HEK293 (cell line): ENCODE results near the gene CRK.
A peak's percentile ranks its signal among the peaks of the same experiment; 100 is the strongest.

Source experiments
- CTCF ChIA-PET: fragments of 350-600 bp; formaldehyde crosslinking; extraction: SDS; loops from one replicate; lab custom pipeline; 2021; ENCODE audit warnings: antibody characterized with exemption; lab: Yijun Ruan, JAX
- POLR2A ChIA-PET: fragments of 300-600 bp; formaldehyde crosslinking; extraction: SDS; loops from one replicate; lab custom pipeline; 2020; ENCODE audit warnings: antibody characterized with exemption, inconsistent platforms; lab: Yijun Ruan, JAX
- H3K27ac ChIP-seq: fragments of 200-500 bp; sonication (Bioruptor generic); 2 replicates; pipeline ENCODE4 v1.5.1; 2014; ENCODE audit warnings: low read depth, low read length, control low read depth, inconsistent platforms; ENCODE audit errors: extremely low read depth
- H3K36me3 ChIP-seq, 2 experiments: fragments of 200-500 bp in 1 of 2; sonication (Bioruptor generic) in 1 of 2; 1 replicate in 1 of 2; 2 replicates in 1 of 2; pipeline ENCODE4 v1.5.1; 2014 to 2017; ENCODE audit warnings: inconsistent platforms in 2 of 2, low read length in 2 of 2; ENCODE audit not compliant: control insufficient read depth in 2 of 2, insufficient read depth in 1 of 2
- H3K4me1 ChIP-seq: fragments of 200-500 bp; sonication (Bioruptor generic); 2 replicates; pipeline ENCODE4 v1.5.1; 2014; ENCODE audit warnings: mild to moderate bottlenecking, low read length, inconsistent platforms; ENCODE audit not compliant: control insufficient read depth, insufficient read depth
- H3K4me3 ChIP-seq: 2 replicates; pipeline ENCODE4 v1.5.1; 2011; ENCODE audit warnings: low read depth, mild to moderate bottlenecking, control low read depth, low read length, moderate library complexity
- H3K9me3 ChIP-seq: fragments of 200-500 bp; sonication (Bioruptor generic); 2 replicates; pipeline ENCODE4 v1.5.1; 2014; ENCODE audit warnings: low read depth, low read length, inconsistent platforms; ENCODE audit not compliant: control insufficient read depth, insufficient read depth
- EGR2 ChIP-seq: fragments of 450-650 bp; formaldehyde crosslinking; IDR thresholded peaks from 2 replicates; pipeline ENCODE4 v1.5.1; 2016; ENCODE audit warnings: low read depth, missing biosample characterization, missing genetic modification characterization
- FEZF1 ChIP-seq: fragments of 450-650 bp; formaldehyde crosslinking; IDR thresholded peaks from 2 replicates; pipeline ENCODE4 v1.5.1; 2016; ENCODE audit warnings: missing biosample characterization, missing genetic modification characterization
- IKZF3 ChIP-seq: fragments of 450-650 bp; IDR thresholded peaks from 2 replicates; pipeline ENCODE4 v1.5.0; 2018; ENCODE audit warnings: missing biosample characterization, mild to moderate bottlenecking, missing genetic modification characterization, moderate library complexity
- KLF1 ChIP-seq: fragments of 450-650 bp; formaldehyde crosslinking; IDR thresholded peaks from 2 replicates; pipeline ENCODE4 v1.5.1; 2016; ENCODE audit warnings: missing biosample characterization, missing genetic modification characterization
- KLF8 ChIP-seq: fragments of 450-650 bp; formaldehyde crosslinking; IDR thresholded peaks from 2 replicates; pipeline ENCODE4 v1.5.1; 2016; ENCODE audit warnings: missing biosample characterization, missing genetic modification characterization
- KLF9 ChIP-seq: fragments of 450-650 bp; formaldehyde crosslinking; IDR thresholded peaks from 2 replicates; pipeline ENCODE4 v1.5.1; 2016; ENCODE audit warnings: missing biosample characterization, missing genetic modification characterization, low read depth
- OSR2 ChIP-seq: fragments of 450-650 bp; formaldehyde crosslinking; IDR thresholded peaks from 2 replicates; pipeline ENCODE4 v1.5.1; 2016; ENCODE audit warnings: missing biosample characterization, missing genetic modification characterization
- SP3 ChIP-seq: fragments of 450-650 bp; formaldehyde crosslinking; IDR thresholded peaks from 2 replicates; pipeline ENCODE4 v1.5.1; 2016; ENCODE audit warnings: missing biosample characterization, missing genetic modification characterization
- ZFHX2 ChIP-seq: fragments of 450-650 bp; formaldehyde crosslinking; conservative IDR thresholded peaks from 2 replicates; pipeline ENCODE4 v1.5.1; 2016; ENCODE audit warnings: missing biosample characterization, missing genetic modification characterization
- ZNF157 ChIP-seq: fragments of 450-650 bp; formaldehyde crosslinking; IDR thresholded peaks from 2 replicates; pipeline ENCODE4 v1.5.1; 2016; ENCODE audit warnings: missing biosample characterization, missing genetic modification characterization
- ZNF394 ChIP-seq: fragments of 450-650 bp; formaldehyde crosslinking; IDR thresholded peaks from 2 replicates; pipeline ENCODE4 v1.5.1; 2016; ENCODE audit warnings: missing biosample characterization, missing genetic modification characterization, mild to moderate bottlenecking, moderate library complexity, borderline replicate concordance
- ZNF561 ChIP-seq: fragments of 450-650 bp; IDR thresholded peaks from 2 replicates; pipeline ENCODE4 v1.5.1; 2018; ENCODE audit warnings: missing biosample characterization, missing genetic modification characterization, borderline replicate concordance
- ZNF596 ChIP-seq: fragments of 450-650 bp; IDR thresholded peaks from 2 replicates; pipeline ENCODE4 v1.5.0; 2018; ENCODE audit warnings: missing biosample characterization, mild to moderate bottlenecking, missing genetic modification characterization, moderate library complexity
- ZNF621 ChIP-seq: fragments of 450-650 bp; formaldehyde crosslinking; IDR thresholded peaks from 2 replicates; pipeline ENCODE4 v1.5.1; 2017; ENCODE audit warnings: missing biosample characterization, missing genetic modification characterization
- ZXDB ChIP-seq: fragments of 450-650 bp; formaldehyde crosslinking; IDR thresholded peaks from 2 replicates; pipeline ENCODE4 v1.5.1; 2016; ENCODE audit warnings: missing biosample characterization, missing genetic modification characterization
- TF ChIP-seq, protein P1 (sequence below): fragments of 450-650 bp; formaldehyde crosslinking; IDR thresholded peaks from 2 replicates; pipeline ENCODE4 v1.5.1; 2016; ENCODE audit warnings: missing biosample characterization, missing genetic modification characterization
- TF ChIP-seq, protein P2 (sequence below): fragments of 450-650 bp; formaldehyde crosslinking; IDR thresholded peaks from 2 replicates; pipeline ENCODE4 v1.5.1; 2017; ENCODE audit warnings: missing biosample characterization, missing genetic modification characterization
- TF ChIP-seq, protein P3 (sequence below): fragments of 450-650 bp; formaldehyde crosslinking; IDR thresholded peaks from 2 replicates; pipeline ENCODE4 v1.5.1; 2017; ENCODE audit warnings: missing biosample characterization, mild to moderate bottlenecking, missing genetic modification characterization, moderate library complexity
- TF ChIP-seq, protein P4 (sequence below): fragments of 450-650 bp; formaldehyde crosslinking; IDR thresholded peaks from 2 replicates; pipeline ENCODE4 v1.5.1; 2016; ENCODE audit warnings: missing biosample characterization, missing genetic modification characterization
- TF ChIP-seq, protein P5 (sequence below): fragments of 450-650 bp; formaldehyde crosslinking; IDR thresholded peaks from 2 replicates; pipeline ENCODE4 v1.5.1; 2016; ENCODE audit warnings: missing biosample characterization, missing genetic modification characterization
- TF ChIP-seq, protein P6 (sequence below): fragments of 450-650 bp; formaldehyde crosslinking; IDR thresholded peaks from 2 replicates; pipeline ENCODE4 v1.5.1; 2016; ENCODE audit warnings: missing biosample characterization, missing genetic modification characterization
- TF ChIP-seq, protein P7 (sequence below): fragments of 450-650 bp; formaldehyde crosslinking; IDR thresholded peaks from 2 replicates; pipeline ENCODE4 v1.5.1; 2016; ENCODE audit warnings: missing biosample characterization, missing genetic modification characterization

The CRK gene

DNA sequence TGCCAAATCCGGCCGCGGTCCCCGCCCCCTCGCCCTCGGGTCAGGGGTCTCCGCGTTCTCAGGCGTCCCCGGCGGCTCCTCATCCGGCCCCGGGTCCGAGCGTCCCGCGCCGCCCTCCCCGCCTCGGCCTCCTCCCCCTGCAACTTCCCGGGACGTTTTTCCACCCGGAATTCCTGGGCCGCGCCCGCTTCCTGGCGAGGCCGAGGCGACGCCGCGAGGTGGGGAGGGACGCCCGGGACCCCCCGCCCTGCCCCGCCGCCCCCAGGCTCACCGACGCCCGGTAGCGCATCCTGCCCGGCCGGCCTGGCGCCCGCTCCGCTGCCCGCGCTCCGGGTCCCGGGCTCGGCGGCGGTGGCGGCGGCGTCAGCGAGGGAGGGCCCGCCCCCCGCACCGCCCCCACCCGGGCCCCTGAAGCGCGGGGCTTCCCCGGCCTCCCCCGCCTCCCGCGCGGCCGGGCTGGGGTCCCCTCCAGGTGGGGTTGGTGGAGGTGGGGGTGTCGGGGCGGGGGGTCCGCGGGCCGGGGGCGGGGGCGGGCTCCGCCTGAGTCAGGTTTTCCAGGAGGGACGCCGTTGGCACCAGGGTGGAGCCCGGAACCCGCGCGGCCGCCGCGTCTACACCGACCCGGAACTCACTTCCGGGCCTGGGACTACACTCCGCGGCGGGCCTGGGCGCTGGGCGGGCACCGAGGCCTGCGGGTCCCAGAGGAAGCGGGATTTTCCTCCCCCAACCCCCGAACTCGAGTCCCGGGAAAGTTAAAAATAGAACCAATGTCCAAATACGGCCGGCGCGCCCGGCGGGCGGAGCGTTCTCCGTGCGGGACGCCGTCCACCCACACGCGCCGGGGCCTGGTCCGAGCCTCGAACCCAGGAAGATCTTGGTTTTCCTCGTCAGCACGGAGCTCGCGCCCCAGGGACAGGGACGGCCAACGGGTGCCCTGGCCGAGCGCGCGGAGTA, 29.7 kb upstream of the CRK start:
- ChIA-PET CTCF (interaction anchor here (1.3 kb wide), 1 partner anchor 30 kb away, joined by 6 read pairs; the partner anchor contains the start of gene INPP5K), POLR2A (interaction anchor here (0.5 to 1.3 kb wide), 6 partner anchors 10 to 86 kb away, joined by 3 to 6 read pairs (median 4); partner anchors contain the start of gene YWHAE)
- H3K36me3 ChIP-seq, result peaks cover 12 to 31% of the 10 kb centered on the region in 2 experiments; a peak in 2 of 3 replicates
- H3K4me3 ChIP-seq, result peak overlapping the region; percentile 62
- peaks cover 4% of the 10 kb centered on the region; the same call in 1 of the 2 replicates for H3K4me1 ChIP-seq
- H3K27ac ChIP-seq, result peak overlapping the region; percentile 78
- H3K9me3 ChIP-seq, result no peaks in the 10 kb centered on the region
- TF ChIP-seq FEZF1 (tag by site-specific recombination) (no peak), ZNF157 (tag by site-specific recombination) (no peak), OSR2 (tag by site-specific recombination) (no peak), ZNF596 (tag by site-specific recombination) (0 out of 2 replicates have a peak, but pooled peaks have one; percentile 9), ZFHX2 (tag by site-specific recombination) (peak; percentile 73), SP3 (peak; percentile 23; the same call in 1 of the 2 replicates), ZNF561 (tag by site-specific recombination) (0 out of 2 replicates have a peak, but pooled peaks have one; percentile 36), IKZF3 (tag by site-specific recombination) (peak; percentile 73), ZNF621 (tag by site-specific recombination) (no peak), KLF8 (tag by site-specific recombination) (peak; percentile 51; the same call in 1 of the 2 replicates), ZXDB (tag by site-specific recombination) (peak; percentile 30; the same call in 1 of the 2 replicates), ZNF394 (no peak), KLF9 (tag by site-specific recombination) (peak; percentile 52), KLF1 (tag by site-specific recombination) (peak; percentile 30; the same call in 1 of the 2 replicates), EGR2 (tag by site-specific recombination) (0 out of 2 replicates have a peak, but pooled peaks have one; percentile 33)
- TF ChIP-seq, protein P1, sequence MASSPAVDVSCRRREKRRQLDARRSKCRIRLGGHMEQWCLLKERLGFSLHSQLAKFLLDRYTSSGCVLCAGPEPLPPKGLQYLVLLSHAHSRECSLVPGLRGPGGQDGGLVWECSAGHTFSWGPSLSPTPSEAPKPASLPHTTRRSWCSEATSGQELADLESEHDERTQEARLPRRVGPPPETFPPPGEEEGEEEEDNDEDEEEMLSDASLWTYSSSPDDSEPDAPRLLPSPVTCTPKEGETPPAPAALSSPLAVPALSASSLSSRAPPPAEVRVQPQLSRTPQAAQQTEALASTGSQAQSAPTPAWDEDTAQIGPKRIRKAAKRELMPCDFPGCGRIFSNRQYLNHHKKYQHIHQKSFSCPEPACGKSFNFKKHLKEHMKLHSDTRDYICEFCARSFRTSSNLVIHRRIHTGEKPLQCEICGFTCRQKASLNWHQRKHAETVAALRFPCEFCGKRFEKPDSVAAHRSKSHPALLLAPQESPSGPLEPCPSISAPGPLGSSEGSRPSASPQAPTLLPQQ (tag by site-specific recombination), result 0 out of 2 replicates have a peak, but pooled peaks have one; percentile 13
- TF ChIP-seq, protein P2, sequence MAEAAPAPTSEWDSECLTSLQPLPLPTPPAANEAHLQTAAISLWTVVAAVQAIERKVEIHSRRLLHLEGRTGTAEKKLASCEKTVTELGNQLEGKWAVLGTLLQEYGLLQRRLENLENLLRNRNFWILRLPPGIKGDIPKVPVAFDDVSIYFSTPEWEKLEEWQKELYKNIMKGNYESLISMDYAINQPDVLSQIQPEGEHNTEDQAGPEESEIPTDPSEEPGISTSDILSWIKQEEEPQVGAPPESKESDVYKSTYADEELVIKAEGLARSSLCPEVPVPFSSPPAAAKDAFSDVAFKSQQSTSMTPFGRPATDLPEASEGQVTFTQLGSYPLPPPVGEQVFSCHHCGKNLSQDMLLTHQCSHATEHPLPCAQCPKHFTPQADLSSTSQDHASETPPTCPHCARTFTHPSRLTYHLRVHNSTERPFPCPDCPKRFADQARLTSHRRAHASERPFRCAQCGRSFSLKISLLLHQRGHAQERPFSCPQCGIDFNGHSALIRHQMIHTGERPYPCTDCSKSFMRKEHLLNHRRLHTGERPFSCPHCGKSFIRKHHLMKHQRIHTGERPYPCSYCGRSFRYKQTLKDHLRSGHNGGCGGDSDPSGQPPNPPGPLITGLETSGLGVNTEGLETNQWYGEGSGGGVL (tag by site-specific recombination), result peak; percentile 36; the same call in 1 of the 2 replicates
- TF ChIP-seq, protein P3, sequence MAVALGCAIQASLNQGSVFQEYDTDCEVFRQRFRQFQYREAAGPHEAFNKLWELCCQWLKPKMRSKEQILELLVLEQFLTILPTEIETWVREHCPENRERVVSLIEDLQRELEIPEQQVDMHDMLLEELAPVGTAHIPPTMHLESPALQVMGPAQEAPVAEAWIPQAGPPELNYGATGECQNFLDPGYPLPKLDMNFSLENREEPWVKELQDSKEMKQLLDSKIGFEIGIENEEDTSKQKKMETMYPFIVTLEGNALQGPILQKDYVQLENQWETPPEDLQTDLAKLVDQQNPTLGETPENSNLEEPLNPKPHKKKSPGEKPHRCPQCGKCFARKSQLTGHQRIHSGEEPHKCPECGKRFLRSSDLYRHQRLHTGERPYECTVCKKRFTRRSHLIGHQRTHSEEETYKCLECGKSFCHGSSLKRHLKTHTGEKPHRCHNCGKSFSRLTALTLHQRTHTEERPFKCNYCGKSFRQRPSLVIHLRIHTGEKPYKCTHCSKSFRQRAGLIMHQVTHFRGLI (tag by site-specific recombination), result 0 out of 2 replicates have a peak, but pooled peaks have one; percentile 26
- TF ChIP-seq, protein P4, sequence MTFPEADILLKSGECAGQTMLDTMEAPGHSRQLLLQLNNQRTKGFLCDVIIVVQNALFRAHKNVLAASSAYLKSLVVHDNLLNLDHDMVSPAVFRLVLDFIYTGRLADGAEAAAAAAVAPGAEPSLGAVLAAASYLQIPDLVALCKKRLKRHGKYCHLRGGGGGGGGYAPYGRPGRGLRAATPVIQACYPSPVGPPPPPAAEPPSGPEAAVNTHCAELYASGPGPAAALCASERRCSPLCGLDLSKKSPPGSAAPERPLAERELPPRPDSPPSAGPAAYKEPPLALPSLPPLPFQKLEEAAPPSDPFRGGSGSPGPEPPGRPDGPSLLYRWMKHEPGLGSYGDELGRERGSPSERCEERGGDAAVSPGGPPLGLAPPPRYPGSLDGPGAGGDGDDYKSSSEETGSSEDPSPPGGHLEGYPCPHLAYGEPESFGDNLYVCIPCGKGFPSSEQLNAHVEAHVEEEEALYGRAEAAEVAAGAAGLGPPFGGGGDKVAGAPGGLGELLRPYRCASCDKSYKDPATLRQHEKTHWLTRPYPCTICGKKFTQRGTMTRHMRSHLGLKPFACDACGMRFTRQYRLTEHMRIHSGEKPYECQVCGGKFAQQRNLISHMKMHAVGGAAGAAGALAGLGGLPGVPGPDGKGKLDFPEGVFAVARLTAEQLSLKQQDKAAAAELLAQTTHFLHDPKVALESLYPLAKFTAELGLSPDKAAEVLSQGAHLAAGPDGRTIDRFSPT (tag by site-specific recombination), result peak; percentile 58; the same call in 1 of the 2 replicates
- TF ChIP-seq, protein P5, sequence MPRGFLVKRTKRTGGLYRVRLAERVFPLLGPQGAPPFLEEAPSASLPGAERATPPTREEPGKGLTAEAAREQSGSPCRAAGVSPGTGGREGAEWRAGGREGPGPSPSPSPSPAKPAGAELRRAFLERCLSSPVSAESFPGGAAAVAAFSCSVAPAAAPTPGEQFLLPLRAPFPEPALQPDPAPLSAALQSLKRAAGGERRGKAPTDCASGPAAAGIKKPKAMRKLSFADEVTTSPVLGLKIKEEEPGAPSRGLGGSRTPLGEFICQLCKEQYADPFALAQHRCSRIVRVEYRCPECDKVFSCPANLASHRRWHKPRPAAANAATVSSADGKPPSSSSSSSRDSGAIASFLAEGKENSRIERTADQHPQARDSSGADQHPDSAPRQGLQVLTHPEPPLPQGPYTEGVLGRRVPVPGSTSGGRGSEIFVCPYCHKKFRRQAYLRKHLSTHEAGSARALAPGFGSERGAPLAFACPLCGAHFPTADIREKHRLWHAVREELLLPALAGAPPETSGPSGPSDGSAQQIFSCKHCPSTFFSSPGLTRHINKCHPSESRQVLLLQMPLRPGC (tag by site-specific recombination), result no peak
- TF ChIP-seq, protein P6, sequence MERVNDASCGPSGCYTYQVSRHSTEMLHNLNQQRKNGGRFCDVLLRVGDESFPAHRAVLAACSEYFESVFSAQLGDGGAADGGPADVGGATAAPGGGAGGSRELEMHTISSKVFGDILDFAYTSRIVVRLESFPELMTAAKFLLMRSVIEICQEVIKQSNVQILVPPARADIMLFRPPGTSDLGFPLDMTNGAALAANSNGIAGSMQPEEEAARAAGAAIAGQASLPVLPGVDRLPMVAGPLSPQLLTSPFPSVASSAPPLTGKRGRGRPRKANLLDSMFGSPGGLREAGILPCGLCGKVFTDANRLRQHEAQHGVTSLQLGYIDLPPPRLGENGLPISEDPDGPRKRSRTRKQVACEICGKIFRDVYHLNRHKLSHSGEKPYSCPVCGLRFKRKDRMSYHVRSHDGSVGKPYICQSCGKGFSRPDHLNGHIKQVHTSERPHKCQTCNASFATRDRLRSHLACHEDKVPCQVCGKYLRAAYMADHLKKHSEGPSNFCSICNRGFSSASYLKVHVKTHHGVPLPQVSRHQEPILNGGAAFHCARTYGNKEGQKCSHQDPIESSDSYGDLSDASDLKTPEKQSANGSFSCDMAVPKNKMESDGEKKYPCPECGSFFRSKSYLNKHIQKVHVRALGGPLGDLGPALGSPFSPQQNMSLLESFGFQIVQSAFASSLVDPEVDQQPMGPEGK (tag by site-specific recombination), result peak; percentile 46
- TF ChIP-seq, protein P7, sequence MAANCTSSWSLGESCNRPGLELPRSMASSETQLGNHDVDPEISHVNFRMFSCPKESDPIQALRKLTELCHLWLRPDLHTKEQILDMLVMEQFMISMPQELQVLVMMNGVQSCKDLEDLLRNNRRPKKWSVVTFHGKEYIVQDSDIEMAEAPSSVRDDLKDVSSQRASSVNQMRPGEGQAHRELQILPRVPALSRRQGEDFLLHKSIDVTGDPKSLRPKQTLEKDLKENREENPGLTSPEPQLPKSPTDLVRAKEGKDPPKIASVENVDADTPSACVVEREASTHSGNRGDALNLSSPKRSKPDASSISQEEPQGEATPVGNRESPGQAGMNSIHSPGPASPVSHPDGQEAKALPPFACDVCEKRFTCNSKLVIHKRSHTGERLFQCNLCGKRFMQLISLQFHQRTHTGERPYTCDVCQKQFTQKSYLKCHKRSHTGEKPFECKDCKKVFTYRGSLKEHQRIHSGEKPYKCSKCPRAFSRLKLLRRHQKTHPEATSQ (tag by site-specific recombination), result 0 out of 2 replicates have a peak, but pooled peaks have one; percentile 31
